Ishikawa (cell line): Measurements from ENCODE around the gene STARD8.

Experiments used
- CEBPB ChIP-seq: IDR thresholded peaks from 2 replicates; pipeline ENCODE4 v1.6.1; 2012
- CREB1 ChIP-seq: IDR thresholded peaks from 2 replicates; pipeline ENCODE4 v1.6.1; 2012; ENCODE audit warnings: low read depth
- EGR1 ChIP-seq: IDR thresholded peaks from 2 replicates; pipeline ENCODE4 v1.6.1; 2012
- EP300 ChIP-seq: IDR thresholded peaks from 2 replicates; pipeline ENCODE4 v1.6.1; 2012; ENCODE audit warnings: borderline replicate concordance
- FOXM1 ChIP-seq: IDR thresholded peaks from 2 replicates; pipeline ENCODE4 v1.6.1; 2012; ENCODE audit warnings: low read depth, borderline replicate concordance
- MAX ChIP-seq: IDR thresholded peaks from 2 replicates; pipeline ENCODE4 v1.6.1; 2012
- NFIC ChIP-seq: IDR thresholded peaks from 2 replicates; pipeline ENCODE4 v1.6.1; 2012
- RAD21 ChIP-seq: IDR thresholded peaks from 2 replicates; pipeline ENCODE4 v1.6.1; 2012; ENCODE audit warnings: low read depth
- REST ChIP-seq: IDR thresholded peaks from 2 replicates; pipeline ENCODE4 v1.6.1; 2012; ENCODE audit warnings: low read depth, mild to moderate bottlenecking
- TAF1 ChIP-seq: IDR thresholded peaks from 2 replicates; pipeline ENCODE4 v1.6.1; 2012; ENCODE audit warnings: low read depth, mild to moderate bottlenecking
- TCF12 ChIP-seq: IDR thresholded peaks from 2 replicates; pipeline ENCODE4 v1.6.1; 2012; ENCODE audit warnings: low read depth
- TEAD4 ChIP-seq: IDR thresholded peaks from 2 replicates; pipeline ENCODE4 v1.6.1; 2012
- USF1 ChIP-seq: IDR thresholded peaks from 2 replicates; pipeline ENCODE4 v1.6.1; 2012
- YY1 ChIP-seq: IDR thresholded peaks from 2 replicates; pipeline ENCODE4 v1.6.1; 2012; ENCODE audit warnings: low read depth
- ZBTB7A ChIP-seq: IDR thresholded peaks from 2 replicates; pipeline ENCODE4 v1.6.1; 2012; ENCODE audit warnings: low read depth

STARD8 gene

GRCh38 chrX:68676335-68676734, 28.9 kb downstream of the STARD8 start:
- TF ChIP-seq USF1 (no peak), TEAD4 (no peak), CREB1 (no peak), EP300 (no peak), MAX (no peak), YY1 (no peak), REST (no peak), TAF1 (no peak), NFIC (no peak), EGR1 (no peak)

GRCh38 chrX:68677998-68678397, 30.5 kb downstream of the STARD8 start:
- TF ChIP-seq CEBPB (no peak), CREB1 (no peak), REST (no peak), TEAD4 (no peak), YY1 (no peak), USF1 (no peak), ZBTB7A (no peak), TAF1 (no peak), TCF12 (no peak), MAX (no peak), EGR1 (no peak), FOXM1 (no peak), EP300 (no peak), RAD21 (no peak), NFIC (no peak)

- TF ChIP-seq MAX (no peak), NFIC (no peak), TEAD4 (no peak), REST (no peak), FOXM1 (no peak), USF1 (no peak), TAF1 (no peak), ZBTB7A (no peak), TCF12 (no peak), CREB1 (no peak), EGR1 (no peak), YY1 (no peak)
Measured at GRCh38 chrX:68681443-68681941, 34.0 kb downstream of the STARD8 start.

- no peak for TF ChIP-seq TAF1
- TF ChIP-seq USF1: no peak
- no peak for TF ChIP-seq TCF12
- TF ChIP-seq CREB1: no peak
- no peak for TF ChIP-seq FOXM1
- no peak for TF ChIP-seq ZBTB7A
- TF ChIP-seq NFIC: no peak
- no peak for TF ChIP-seq EP300
- no peak for TF ChIP-seq REST
- TF ChIP-seq TEAD4: no peak
- no peak for TF ChIP-seq EGR1
- TF ChIP-seq YY1: no peak
- no peak for TF ChIP-seq CEBPB
- no peak for TF ChIP-seq RAD21
- no peak for TF ChIP-seq MAX
Measured at GRCh38 chrX:68682790-68683189, 35.3 kb downstream of the STARD8 start.
